Lower leg skin (tissue), 3 donors: ENCODE results near the gene PQBP1.

Experiments
- CTCF ChIP-seq, 3 donors: fragments of 450-650 bp; IDR thresholded peaks; one replicate each; pipeline ENCODE4 v1.5.1; 2016; ENCODE audit warnings: antibody characterized with exemption in 3 of 3, mild to moderate bottlenecking in 3 of 3, moderate library complexity in 2 of 3
- POLR2A ChIP-seq, 2 donors: fragments of 450-650 bp; IDR thresholded peaks; one replicate each; pipeline ENCODE4 v1.6.1; 2016 to 2017; ENCODE audit warnings: antibody characterized with exemption in 2 of 2, mild to moderate bottlenecking in 1 of 2, moderate library complexity in 1 of 2

- TF ChIP-seq CTCF (IDR thresholded peaks at IDR 0.05) (no peak), POLR2A (IDR thresholded peaks at IDR 0.05) (no peak)
These were observed 4.8 kb upstream of the PQBP1 start for GRCh38 chrX:48892896-48893295.
